Eye (tissue), 1 donor: ENCODE data around the gene ATP7B.
A peak's percentile ranks its signal among the peaks of the same experiment; 100 is the strongest.
"Not testable (repeated sequence)": the region's sequence is repeated elsewhere in the genome, so short reads cannot be mapped to it uniquely, and the experiment has no call there.

Experiments used
- DNase-seq: peaks from one replicate; pipeline ENCODE4 v3.0.0-alpha.2; 2015

ATP7B gene

GRCh38 chr13:52010890-52011631 is at the start of gene ATP7B:
Gene ATP7B (minus strand): TSS chr13:52011450. CDS start chr13:52011337, 113 bp downstream.
- peak; percentile 73 for DNase-seq

GRCh38 chr13:52053460-52053859 is 42.2 kb upstream of the ATP7B start:
- no peak for DNase-seq

GRCh38 chr13:52051400-52051799 is 40.1 kb upstream of the ATP7B start:
- no peak for DNase-seq

- DNase-seq = no peak
Observed at GRCh38 chr13:52048516-52048915, 37.3 kb upstream of the ATP7B start.

- no peak for DNase-seq
Observed at GRCh38 chr13:52047463-52047862, 36.2 kb upstream of the ATP7B start.

- DNase-seq = no peak
Observed at GRCh38 chr13:52043675-52044074, 32.4 kb upstream of the ATP7B start.

GRCh38 chr13:52036037-52036436 is 24.8 kb upstream of the ATP7B start:
- DNase-seq = no peak

GRCh38 chr13:52034616-52035226 is 23.5 kb upstream of the ATP7B start:
- DNase-seq = no peak

- no peak for DNase-seq
Observed at GRCh38 chr13:52033039-52033438, 21.8 kb upstream of the ATP7B start.

GRCh38 chr13:52030401-52030800 is 19.2 kb upstream of the ATP7B start:
- not testable (repeated sequence) for DNase-seq

- no peak for DNase-seq
Observed at GRCh38 chr13:52029569-52029968, 18.3 kb upstream of the ATP7B start.

GRCh38 chr13:52027832-52028231 is 16.6 kb upstream of the ATP7B start:
- DNase-seq = no peak

- no peak for DNase-seq
Observed at GRCh38 chr13:52026246-52026626, 15.0 kb upstream of the ATP7B start.

GRCh38 chr13:52025475-52026245 is 14.4 kb upstream of the ATP7B start:
- no peak for DNase-seq

GRCh38 chr13:52024481-52024880 is 13.2 kb upstream of the ATP7B start, which contains the start of gene UTP14C:
Gene UTP14C (plus strand): TSS chr13:52024691. CDS start chr13:52028805, 4,114 bp downstream.
- no peak for DNase-seq

GRCh38 chr13:52022356-52022755 is 11.1 kb upstream of the ATP7B start:
- no peak for DNase-seq

GRCh38 chr13:52020191-52020590 is 8.9 kb upstream of the ATP7B start:
- no peak for DNase-seq

- no peak for DNase-seq
Observed at GRCh38 chr13:52016296-52016695, 5.0 kb upstream of the ATP7B start.

- no peak for DNase-seq
Observed at GRCh38 chr13:52012512-52012836, 1.2 kb upstream of the ATP7B start.

GRCh38 chr13:52011632-52012511 is 622 bp upstream of the ATP7B start, which contains the start of gene ALG11:
Gene ALG11 (plus strand): TSS chr13:52012398. CDS start chr13:52012419, 21 bp downstream.
- peak; percentile 99 for DNase-seq

- no peak for DNase-seq
Observed at GRCh38 chr13:52009946-52010345, 1.3 kb downstream of the ATP7B start.

GRCh38 chr13:52006523-52007245 is 4.6 kb downstream of the ATP7B start:
- DNase-seq = no peak
